GM21367 (cell line): ENCODE data around the gene TMEM59.
A peak's percentile ranks its signal among the peaks of the same experiment; 100 is the strongest.
"Not testable (repeated sequence)": the region's sequence is repeated elsewhere in the genome, so short reads cannot be mapped to it uniquely, and the experiment has no call there.

Experiments used
- ATAC-seq: cut with Tn5 transposase; IDR thresholded peaks from one replicate; pipeline ENCODE4 v1.9.1; 2021; ENCODE audit not compliant: unreplicated experiment

TMEM59 gene

GRCh38 chr1:54053745-54054437 lies 887 bp upstream of the TMEM59 start:
- ATAC-seq, result no peak

GRCh38 chr1:54052431-54052933 lies 522 bp downstream of the TMEM59 start:
- peak; percentile 13 for ATAC-seq

- no peak for ATAC-seq
Observed at GRCh38 chr1:54051933-54052430, 1.0 kb downstream of the TMEM59 start.

- not testable (repeated sequence) for ATAC-seq
Observed at GRCh38 chr1:54050435-54050834, 2.6 kb downstream of the TMEM59 start.

GRCh38 chr1:54047384-54048305 lies 5.4 kb downstream of the TMEM59 start:
- no peak for ATAC-seq

GRCh38 chr1:54046671-54047383 lies 6.2 kb downstream of the TMEM59 start:
- ATAC-seq, result no peak

- no peak for ATAC-seq
Observed at GRCh38 chr1:54045496-54045895, 7.5 kb downstream of the TMEM59 start.

GRCh38 chr1:54041806-54042205 lies 11.2 kb downstream of the TMEM59 start:
- no peak for ATAC-seq

GRCh38 chr1:54037476-54037875 lies 15.5 kb downstream of the TMEM59 start:
- no peak for ATAC-seq

GRCh38 chr1:54028306-54029251 lies 24.4 kb downstream of the TMEM59 start:
- ATAC-seq, result no peak

GRCh38 chr1:54027848-54028247 lies 25.2 kb downstream of the TMEM59 start:
- no peak for ATAC-seq

- ATAC-seq, result not testable (repeated sequence)
Observed at GRCh38 chr1:54024811-54025210, 28.2 kb downstream of the TMEM59 start.

- no peak for ATAC-seq
Observed at GRCh38 chr1:54024358-54024757, 28.6 kb downstream of the TMEM59 start.

GRCh38 chr1:54019562-54020176 lies 33.3 kb downstream of the TMEM59 start:
- not testable (repeated sequence) for ATAC-seq

- no peak for ATAC-seq
Observed at GRCh38 chr1:54018635-54019034, 34.4 kb downstream of the TMEM59 start.

GRCh38 chr1:54017979-54018378 lies 35.0 kb downstream of the TMEM59 start, which contains the start of gene LDLRAD1:
LDLRAD1 (minus strand) TSS chr1:54018186; CDS start chr1:54018112, 74 bp downstream.
- ATAC-seq, result no peak

- ATAC-seq, result no peak
Observed at GRCh38 chr1:54016343-54017282, 36.4 kb downstream of the TMEM59 start.

- no peak for ATAC-seq
Observed at GRCh38 chr1:54014009-54014629, 38.9 kb downstream of the TMEM59 start.
